ENCODE results near the gene CHST15.

GRCh38 chr10:124138195-124138882 is 44.9 kb upstream of the CHST15 start:
- TF ChIP-seq POLR2A (IDR thresholded peaks at IDR 0.05; ENCODE audit: low read depth, low read length) (no peak), TAF1 (IDR thresholded peaks at IDR 0.05; ENCODE audit: low read depth, low read length) (no peak)

Measured in GM12891 (cell line).